Measurements from ENCODE around the gene SUGP1.

Gene SUGP1

DNA sequence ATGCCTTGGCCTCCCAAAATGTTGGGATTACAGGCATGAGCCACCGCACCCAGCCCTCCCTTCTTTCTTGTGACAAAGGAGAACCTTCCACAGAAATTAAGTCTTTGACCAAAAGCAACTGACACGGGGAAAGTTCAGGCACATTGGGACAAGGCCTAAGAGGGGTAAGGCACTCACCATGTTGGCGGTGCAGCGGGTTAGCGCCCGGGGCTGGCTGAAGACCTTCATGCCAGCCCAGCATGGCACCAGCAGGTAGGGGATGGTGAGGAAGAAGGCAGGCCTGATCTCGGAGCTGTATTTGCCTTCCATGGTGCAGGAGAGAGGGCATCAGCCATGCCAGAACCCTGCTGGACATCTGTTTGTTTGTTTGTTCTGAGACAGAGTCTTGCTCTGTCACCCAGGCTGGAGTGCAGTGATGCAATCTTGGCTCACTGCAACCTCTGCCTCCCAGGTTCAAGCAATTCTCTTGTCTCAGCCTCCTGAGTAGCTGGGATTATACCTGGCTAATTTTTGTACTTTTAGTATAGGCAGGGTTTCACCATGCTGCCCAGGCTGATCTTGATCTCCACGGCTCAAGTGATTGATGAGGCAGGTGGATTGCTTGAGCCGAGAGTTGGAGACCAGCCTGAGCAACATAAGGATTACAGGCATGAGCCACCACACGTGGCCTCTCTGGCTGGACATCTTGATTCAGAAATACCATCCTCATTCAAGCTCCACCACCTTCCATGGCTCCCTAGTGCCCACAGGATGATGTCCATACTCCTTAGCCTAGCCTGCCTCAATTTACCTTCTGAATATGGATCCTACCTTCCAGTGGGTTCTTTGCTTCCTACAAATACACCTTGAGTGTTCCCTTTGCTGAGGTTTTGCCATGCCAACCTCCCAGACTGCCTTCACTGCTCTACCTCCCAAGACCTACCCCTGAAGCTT is 51.6 kb downstream of the SUGP1 start:
- DNase-seq (ENCODE audit: low read depth): no peak
- no peak overlapping the region for H3K4me3 ChIP-seq (ENCODE audit: low read depth, low read length)
- TF ChIP-seq, protein P1, sequence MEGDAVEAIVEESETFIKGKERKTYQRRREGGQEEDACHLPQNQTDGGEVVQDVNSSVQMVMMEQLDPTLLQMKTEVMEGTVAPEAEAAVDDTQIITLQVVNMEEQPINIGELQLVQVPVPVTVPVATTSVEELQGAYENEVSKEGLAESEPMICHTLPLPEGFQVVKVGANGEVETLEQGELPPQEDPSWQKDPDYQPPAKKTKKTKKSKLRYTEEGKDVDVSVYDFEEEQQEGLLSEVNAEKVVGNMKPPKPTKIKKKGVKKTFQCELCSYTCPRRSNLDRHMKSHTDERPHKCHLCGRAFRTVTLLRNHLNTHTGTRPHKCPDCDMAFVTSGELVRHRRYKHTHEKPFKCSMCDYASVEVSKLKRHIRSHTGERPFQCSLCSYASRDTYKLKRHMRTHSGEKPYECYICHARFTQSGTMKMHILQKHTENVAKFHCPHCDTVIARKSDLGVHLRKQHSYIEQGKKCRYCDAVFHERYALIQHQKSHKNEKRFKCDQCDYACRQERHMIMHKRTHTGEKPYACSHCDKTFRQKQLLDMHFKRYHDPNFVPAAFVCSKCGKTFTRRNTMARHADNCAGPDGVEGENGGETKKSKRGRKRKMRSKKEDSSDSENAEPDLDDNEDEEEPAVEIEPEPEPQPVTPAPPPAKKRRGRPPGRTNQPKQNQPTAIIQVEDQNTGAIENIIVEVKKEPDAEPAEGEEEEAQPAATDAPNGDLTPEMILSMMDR (IDR thresholded peaks at IDR 0.05; ENCODE audit: insufficient read depth, low read depth, low read length, missing control alignments): no peak

DNA sequence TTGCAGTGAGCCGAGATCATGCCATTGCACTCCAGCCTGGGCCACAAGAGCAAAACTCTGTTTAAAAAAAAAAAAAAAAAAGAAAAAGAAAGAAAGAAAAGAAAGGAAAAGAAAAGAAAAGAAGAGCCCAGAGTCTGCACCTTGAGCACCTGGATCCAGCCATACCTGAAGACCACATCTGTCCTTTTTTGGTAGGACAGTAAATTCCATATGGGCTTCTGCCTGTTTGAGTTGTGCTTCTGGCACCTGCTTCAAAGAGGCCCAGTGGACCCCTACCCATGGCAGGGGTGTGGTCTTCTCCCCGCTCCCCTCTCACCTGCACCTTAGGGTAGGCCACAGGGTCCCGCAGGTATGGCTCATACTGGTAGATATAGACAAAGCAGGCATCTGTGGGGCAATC is 53.0 kb downstream of the SUGP1 start:
- TF ChIP-seq, protein P1 (IDR thresholded peaks at IDR 0.05; ENCODE audit: insufficient read depth, low read depth, low read length, missing control alignments): no peak
- DNase-seq (ENCODE audit: low read depth): no peak

DNA sequence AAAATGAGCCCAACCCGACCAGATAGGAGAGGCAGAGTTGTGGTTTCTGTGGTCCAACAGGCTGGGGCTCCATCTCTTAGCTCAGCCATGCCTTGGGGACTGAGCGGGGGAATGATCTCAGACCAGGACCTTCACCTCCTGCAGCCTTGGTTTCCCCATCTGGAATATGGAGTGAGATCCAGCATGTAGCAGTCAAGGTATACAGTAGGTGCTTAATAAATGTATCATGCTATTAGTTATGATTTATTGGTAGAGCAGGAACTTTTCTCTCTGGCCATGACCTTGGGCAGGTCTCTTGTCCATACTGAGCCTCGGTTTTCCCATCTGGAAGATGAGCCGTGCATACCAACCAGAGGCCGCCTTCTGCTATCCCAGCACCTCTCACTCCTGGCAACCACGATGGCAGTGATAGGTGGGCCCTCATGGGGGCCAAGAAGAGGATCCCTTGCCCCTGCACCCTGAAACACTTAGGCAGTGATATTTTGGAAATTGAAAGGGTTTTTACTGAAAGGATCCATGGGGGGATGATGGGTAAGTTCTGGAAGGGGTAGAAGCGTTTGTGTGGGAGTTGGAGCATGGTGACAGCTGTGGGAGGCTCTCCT is 56.3 kb downstream of the SUGP1 start:
- TF ChIP-seq, protein P1 (IDR thresholded peaks at IDR 0.05; ENCODE audit: insufficient read depth, low read depth, low read length, missing control alignments): no peak
- DNase-seq (ENCODE audit: low read depth): no peak
- H3K4me3 ChIP-seq (ENCODE audit: low read depth, low read length): no peak overlapping the region

More for the DNA sequence above, 53.0 kb downstream of the SUGP1 start:
- no peak overlapping the region for H3K4me3 ChIP-seq (ENCODE audit: low read depth, low read length)

DNA sequence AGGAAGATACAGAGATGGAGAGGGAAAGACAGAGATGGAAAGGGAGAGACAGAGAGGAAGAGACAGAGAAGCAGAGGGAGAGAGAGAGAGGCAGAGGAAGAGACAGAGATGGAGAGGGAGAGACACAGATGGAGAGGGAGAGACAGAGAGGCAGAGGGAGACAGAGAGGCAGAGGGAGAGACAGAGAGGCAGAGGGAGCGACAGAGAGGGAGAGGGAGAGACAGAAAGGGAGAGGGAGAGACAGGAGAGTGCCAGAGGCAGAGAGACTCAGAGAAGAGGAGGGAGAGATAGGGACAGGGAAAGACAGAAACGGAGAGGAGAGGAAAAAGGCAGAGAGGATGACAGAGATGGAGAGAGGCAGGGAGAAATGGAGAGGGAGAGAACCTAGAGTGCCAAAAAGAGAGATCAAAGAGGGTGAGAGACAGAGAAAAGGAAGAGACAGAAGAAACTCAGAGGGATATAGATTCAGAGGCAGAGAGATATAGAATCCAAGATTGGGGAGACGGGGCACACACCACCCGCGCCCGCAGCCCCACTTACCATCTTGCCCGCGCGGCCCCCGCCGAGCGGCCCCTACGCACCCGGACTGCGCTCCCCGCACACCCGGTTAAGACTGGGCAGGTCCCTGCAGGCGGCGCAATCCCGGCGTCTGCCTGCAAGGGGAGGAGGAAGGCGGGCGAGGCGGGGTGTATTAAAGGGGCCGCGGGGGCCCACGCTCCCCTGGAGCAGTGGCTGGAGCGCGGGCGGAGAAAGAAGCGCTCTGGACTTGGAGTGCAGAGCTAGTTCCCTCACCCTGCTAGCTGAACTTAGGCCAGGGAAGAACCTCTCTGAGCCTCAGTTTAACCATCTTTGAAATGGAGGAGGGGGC is 57.9 kb downstream of the SUGP1 start:
- no peak for DNase-seq (ENCODE audit: low read depth)
- H3K4me3 ChIP-seq (ENCODE audit: low read depth, low read length): no peak overlapping the region

DNA sequence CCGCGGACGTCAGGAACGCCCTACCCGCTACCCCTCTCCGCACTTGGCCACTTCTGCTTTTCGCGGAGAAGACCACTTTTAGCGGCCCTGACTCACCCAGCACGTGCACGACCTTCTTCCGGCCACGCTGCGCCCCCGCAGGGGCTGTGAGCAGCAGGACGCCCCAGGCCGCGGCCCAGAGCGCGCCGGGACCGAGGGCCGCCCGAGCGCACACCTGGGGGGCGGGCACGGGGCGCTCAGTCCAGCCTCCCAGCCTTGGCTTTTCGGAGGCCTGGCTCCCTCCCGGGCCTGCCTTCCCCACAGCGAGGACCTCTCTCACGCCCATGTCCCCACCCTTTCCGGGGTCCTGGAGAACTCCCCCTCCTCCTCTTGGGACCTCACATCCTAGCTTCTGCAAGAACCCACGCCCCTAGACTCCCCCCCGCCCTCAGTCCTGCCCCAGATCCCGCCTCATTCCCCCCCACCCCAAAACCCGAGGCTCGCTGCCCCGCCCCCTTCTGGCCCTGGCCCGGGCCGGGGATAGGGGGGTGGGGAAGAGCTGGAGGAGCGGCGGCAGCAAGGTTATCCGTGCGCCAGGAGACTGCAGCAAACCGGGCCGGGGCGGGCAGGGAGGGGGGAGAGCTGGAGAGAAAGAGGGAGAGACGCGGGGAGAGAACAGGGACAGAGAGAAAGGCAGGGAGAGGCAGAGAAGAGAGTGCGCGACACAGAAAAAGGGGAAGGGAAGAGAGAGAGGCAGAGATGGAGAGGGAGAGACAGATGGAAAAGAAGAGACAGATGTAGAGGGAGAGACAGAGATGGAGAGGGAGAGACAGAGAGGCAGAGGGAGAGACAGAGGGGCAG is 58.7 kb downstream of the SUGP1 start:
- TF ChIP-seq, protein P1 (IDR thresholded peaks at IDR 0.05; ENCODE audit: insufficient read depth, low read depth, low read length, missing control alignments): no peak
- H3K4me3 ChIP-seq (ENCODE audit: low read depth, low read length): no peak overlapping the region
- no peak for DNase-seq (ENCODE audit: low read depth)

More for the DNA sequence above, 57.9 kb downstream of the SUGP1 start:
- TF ChIP-seq, protein P1 (IDR thresholded peaks at IDR 0.05; ENCODE audit: insufficient read depth, low read depth, low read length, missing control alignments): no peak
